Measurements from ENCODE around the gene MLYCD.

- TF ChIP-seq CTCF (IDR thresholded peaks at IDR 0.05) (no peak), EP300 (IDR thresholded peaks at IDR 0.05) (no peak), POLR2AphosphoS5 (IDR thresholded peaks at IDR 0.05) (no peak), POLR2A (IDR thresholded peaks at IDR 0.05) (no peak)
Measured at GRCh38 chr16:83972256-83973008, 73.5 kb downstream of the MLYCD start.

Data from gastroesophageal sphincter (tissue), 3 donors.